Measurements from ENCODE around the gene TAGLN.

DNA sequence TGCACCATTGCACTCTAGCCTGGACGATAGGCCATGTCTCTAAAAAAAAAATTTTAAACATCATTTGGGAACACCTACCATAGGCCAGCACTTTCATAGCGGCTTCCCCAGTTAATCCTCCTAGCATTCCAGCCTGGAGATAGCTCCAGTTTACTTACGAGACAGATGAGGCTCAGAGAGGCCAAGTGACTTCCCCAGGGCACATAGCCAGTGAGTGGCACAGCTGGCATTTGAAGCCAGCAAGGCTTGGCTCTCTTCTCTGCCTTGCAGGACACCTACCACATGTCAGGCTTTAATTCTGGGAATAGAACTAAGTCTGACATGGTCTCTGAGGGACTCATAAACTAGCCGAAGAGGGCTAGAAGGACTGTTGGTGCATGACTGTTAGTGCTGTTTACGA lies 4.9 kb upstream of the TAGLN start:
- no peak for TF ChIP-seq POLR2AphosphoS5 (IDR thresholded peaks at IDR 0.05; ENCODE audit: low read depth, low read length)
- TF ChIP-seq POLR2A (IDR thresholded peaks at IDR 0.05; ENCODE audit: low read depth, low read length), result no peak
